HG02852 (cell line): Measurements from ENCODE around the gene PCDHB12.

Experiments
- ATAC-seq: cut with Tn5 transposase; IDR thresholded peaks from one replicate; pipeline ENCODE4 v1.9.1; 2021; ENCODE audit warnings: mild to moderate bottlenecking, moderate library complexity; ENCODE audit not compliant: unreplicated experiment

Gene PCDHB12

GRCh38 chr5:141260458-141261237 is 52.1 kb downstream of the PCDHB12 start:
- ATAC-seq, result no peak

- no peak for ATAC-seq
Observed at GRCh38 chr5:141261238-141261546, 52.7 kb downstream of the PCDHB12 start.
